Thoracic aorta (tissue), 2 donors: ENCODE results near the gene CEP57L1. TPM values are rescaled to one million over a fixed set of nuclear protein-coding genes. Genes with fewer than 3 reads are reported as not detected.
A peak's percentile ranks its signal among the peaks of the same experiment; 100 is the strongest.

Experiments used
- ATAC-seq: fragments of 150-250 bp; one replicate; pipeline ENCODE4 v1.8.0; 2017; ENCODE audit warnings: low read depth; ENCODE audit not compliant: insufficient number of reproducible peaks, low FRiP score
- DNase-seq: peaks from one replicate; pipeline ENCODE4 v3.0.0-alpha.2; 2020; ENCODE audit warnings: low spot score
- H3K27ac ChIP-seq, 2 donors: fragments of 200-600 bp; sonication (generic); 1 replicate in 1 of 2; 2 replicates in 1 of 2; pipeline ENCODE4 v1.5.1; 2016; ENCODE audit warnings: mild to moderate bottlenecking in 2 of 2, moderate library complexity in 2 of 2
- H3K27me3 ChIP-seq: fragments of 200-600 bp; sonication (generic); replicated peaks from 2 replicates; pipeline ENCODE4 v1.6.0; 2016; ENCODE audit warnings: mild to moderate bottlenecking; ENCODE audit not compliant: insufficient read depth
- H3K36me3 ChIP-seq: fragments of 200-600 bp; sonication (generic); one replicate; pipeline ENCODE4 v1.5.1; 2016
- H3K4me1 ChIP-seq, 2 donors: fragments of 200-600 bp; sonication (generic); 1 replicate in 1 of 2; 2 replicates in 1 of 2; pipeline versions ENCODE4 v1.5.1 to v1.6.0; 2016; ENCODE audit warnings: low read depth in 2 of 2, mild to moderate bottlenecking in 1 of 2; ENCODE audit not compliant: control insufficient read depth in 1 of 2
- H3K4me3 ChIP-seq: fragments of 200-600 bp; sonication (generic); 2 replicates; pipeline ENCODE4 v1.5.1; 2016; ENCODE audit warnings: mild to moderate bottlenecking
- H3K9me3 ChIP-seq: fragments of 200-600 bp; sonication (generic); 2 replicates; pipeline ENCODE4 v1.5.1; 2016
- total RNA-seq, 2 donors: library from RNA; depleted of rRNA; stranded (reverse); fragments of >200 nt; gene quantifications; one replicate each; pipeline versions ENCODE4 v1.1.0 to v1.2.3, GENCODE V29; 2016
- TF ChIP-seq, protein P1 (sequence below): fragments of 200-600 bp; sonication (generic); IDR thresholded peaks from one replicate; pipeline ENCODE4 v1.5.1; 2019; ENCODE audit warnings: antibody characterized with exemption

The CEP57L1 gene
- total RNA-seq, 2 donors from 2014 or later = 9.8 to 29.5 TPM

DNA sequence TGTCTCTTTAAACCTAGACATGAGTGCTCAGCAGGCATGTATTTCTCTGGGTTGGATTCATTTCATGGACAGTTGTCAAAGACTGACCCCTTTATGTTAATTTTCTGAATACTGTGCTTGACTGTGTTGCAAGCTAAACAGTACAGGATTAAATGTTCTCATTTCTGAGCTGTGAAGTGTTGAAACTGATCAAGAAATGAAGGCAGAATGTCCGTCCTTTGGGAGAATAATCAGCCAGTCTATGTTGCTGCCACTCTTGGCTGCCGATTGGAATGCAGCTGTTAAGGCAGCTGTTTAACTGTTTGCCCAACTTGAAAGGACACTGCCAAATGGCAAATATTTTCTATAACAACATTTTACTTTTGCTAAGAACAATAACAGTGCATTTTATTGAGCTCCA, 87.3 kb downstream of the CEP57L1 start:
- H3K9me3 ChIP-seq = no peaks in the 10 kb centered on the region
- no peak overlapping the region for H3K27ac ChIP-seq
- no peak for ATAC-seq
- no peaks in the 10 kb centered on the region for H3K27me3 ChIP-seq
- H3K4me3 ChIP-seq = no peak overlapping the region
- TF ChIP-seq, protein P1, sequence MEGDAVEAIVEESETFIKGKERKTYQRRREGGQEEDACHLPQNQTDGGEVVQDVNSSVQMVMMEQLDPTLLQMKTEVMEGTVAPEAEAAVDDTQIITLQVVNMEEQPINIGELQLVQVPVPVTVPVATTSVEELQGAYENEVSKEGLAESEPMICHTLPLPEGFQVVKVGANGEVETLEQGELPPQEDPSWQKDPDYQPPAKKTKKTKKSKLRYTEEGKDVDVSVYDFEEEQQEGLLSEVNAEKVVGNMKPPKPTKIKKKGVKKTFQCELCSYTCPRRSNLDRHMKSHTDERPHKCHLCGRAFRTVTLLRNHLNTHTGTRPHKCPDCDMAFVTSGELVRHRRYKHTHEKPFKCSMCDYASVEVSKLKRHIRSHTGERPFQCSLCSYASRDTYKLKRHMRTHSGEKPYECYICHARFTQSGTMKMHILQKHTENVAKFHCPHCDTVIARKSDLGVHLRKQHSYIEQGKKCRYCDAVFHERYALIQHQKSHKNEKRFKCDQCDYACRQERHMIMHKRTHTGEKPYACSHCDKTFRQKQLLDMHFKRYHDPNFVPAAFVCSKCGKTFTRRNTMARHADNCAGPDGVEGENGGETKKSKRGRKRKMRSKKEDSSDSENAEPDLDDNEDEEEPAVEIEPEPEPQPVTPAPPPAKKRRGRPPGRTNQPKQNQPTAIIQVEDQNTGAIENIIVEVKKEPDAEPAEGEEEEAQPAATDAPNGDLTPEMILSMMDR = no peak
- no peak for DNase-seq
- H3K4me1 ChIP-seq = peaks cover 3 to 11% of the 10 kb centered on the region in 2 donors
- H3K36me3 ChIP-seq = no peaks in the 10 kb centered on the region

DNA sequence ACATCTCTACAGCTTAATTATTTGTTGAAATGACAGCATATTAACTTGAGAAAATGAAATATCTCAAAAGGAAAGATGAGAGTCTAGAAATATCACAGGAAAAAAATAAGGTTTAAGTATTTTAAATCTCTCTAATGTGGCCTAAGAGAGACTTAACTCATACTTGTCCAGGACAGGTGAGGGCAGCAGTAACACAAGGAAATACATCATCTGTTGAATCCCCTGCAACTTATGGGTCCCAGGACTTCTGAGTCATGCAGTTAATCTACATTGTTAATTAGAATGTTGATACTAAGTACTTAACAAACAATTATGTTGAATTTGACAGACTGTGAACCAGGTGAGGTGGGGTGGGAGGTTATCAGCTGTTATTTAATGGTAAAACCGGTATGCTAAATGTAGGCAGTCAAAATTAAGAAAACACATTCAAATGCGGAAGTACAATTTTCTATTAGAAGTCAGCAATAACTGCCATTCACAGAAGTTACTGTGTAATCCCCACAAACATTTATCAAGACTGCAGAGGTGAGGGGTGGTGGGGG, 87.9 kb downstream of the CEP57L1 start:
- Histone ChIP-seq H3K27me3 (no peaks in the 10 kb centered on the region), H3K4me3 (no peak overlapping the region), H3K4me1 (peaks cover 3 to 11% of the 10 kb centered on the region in 2 donors), H3K9me3 (no peaks in the 10 kb centered on the region), H3K36me3 (no peaks in the 10 kb centered on the region), H3K27ac (no peak overlapping the region)
- TF ChIP-seq, protein P1 = no peak
- DNase-seq = no peak
- ATAC-seq = no peak

- H3K4me3 ChIP-seq = no peak overlapping the region
- no peak for ATAC-seq
Observed at GRCh38 chr6:109184638-109185037, 89.3 kb downstream of the CEP57L1 start.

GRCh38 chr6:109186012-109186411, 90.7 kb downstream of the CEP57L1 start:
- H3K27ac ChIP-seq = no peak overlapping the region
- no peaks in the 10 kb centered on the region for H3K27me3 ChIP-seq
- no peaks in the 10 kb centered on the region for H3K36me3 ChIP-seq
- peaks cover 3 to 11% of the 10 kb centered on the region in 2 donors for H3K4me1 ChIP-seq
- TF ChIP-seq, protein P1 = no peak
- no peak overlapping the region for H3K4me3 ChIP-seq
- ATAC-seq (no peak), DNase-seq (no peak)
- H3K9me3 ChIP-seq = no peaks in the 10 kb centered on the region

More at GRCh38 chr6:109184638-109185037, 89.3 kb downstream of the CEP57L1 start:
- DNase-seq = no peak
- Histone ChIP-seq H3K36me3 (no peaks in the 10 kb centered on the region), H3K9me3 (no peaks in the 10 kb centered on the region), H3K27me3 (no peaks in the 10 kb centered on the region), H3K4me1 (peaks cover 3 to 11% of the 10 kb centered on the region in 2 donors), H3K27ac (no peak overlapping the region)
- TF ChIP-seq, protein P1 = no peak

- TF ChIP-seq, protein P1 = peak; percentile 92
- ATAC-seq (no peak), DNase-seq (no peak)
- no peak overlapping the region for H3K4me3 ChIP-seq
- no peaks in the 10 kb centered on the region for H3K36me3 ChIP-seq
- peaks cover 3 to 9% of the 10 kb centered on the region in 2 donors for H3K4me1 ChIP-seq
- H3K9me3 ChIP-seq = no peaks in the 10 kb centered on the region
- no peak overlapping the region for H3K27ac ChIP-seq
- H3K27me3 ChIP-seq = no peaks in the 10 kb centered on the region
Observed at GRCh38 chr6:109187399-109188114, 92.2 kb downstream of the CEP57L1 start.
